ENCODE data around the gene HCN4.
"Not testable (repeated sequence)": the region's sequence is repeated elsewhere in the genome, so short reads cannot be mapped to it uniquely, and the experiment has no call there.

Gene HCN4

DNA sequence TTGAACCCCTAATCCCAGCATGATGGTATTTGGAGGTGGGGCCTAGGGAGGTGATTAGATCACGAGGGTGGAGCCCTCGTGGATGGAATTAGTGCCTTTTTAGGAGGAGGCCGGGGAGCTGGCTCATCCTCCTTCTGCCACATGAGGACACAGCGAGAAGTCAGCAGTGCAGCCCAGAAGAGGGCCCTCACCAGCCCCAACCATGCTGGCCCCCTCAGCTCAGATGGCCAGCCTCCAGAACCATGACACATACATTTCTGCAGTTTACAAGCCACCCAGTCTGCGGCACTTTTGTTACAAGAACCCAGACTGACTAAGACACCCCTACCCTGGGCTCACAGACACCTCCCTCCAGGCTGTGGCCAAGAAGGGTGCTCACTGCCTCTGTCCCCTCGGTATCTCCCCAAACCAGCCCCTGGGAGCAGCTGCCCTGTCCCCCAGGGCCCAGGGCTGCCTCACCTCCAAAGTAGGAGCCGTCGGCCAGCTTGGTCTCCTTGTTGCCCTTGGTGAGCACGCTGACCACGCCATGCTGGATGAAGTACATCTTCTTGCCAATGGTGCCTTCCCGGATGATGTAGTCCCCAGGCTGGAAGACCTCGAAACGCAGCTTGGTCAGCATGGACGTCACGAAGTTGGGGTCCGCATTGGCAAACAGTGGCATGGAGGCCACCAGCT is 44.1 kb downstream of the HCN4 start:
- DNase-seq (ENCODE audit: low read depth in 2 of 2) = no peak

DNA sequence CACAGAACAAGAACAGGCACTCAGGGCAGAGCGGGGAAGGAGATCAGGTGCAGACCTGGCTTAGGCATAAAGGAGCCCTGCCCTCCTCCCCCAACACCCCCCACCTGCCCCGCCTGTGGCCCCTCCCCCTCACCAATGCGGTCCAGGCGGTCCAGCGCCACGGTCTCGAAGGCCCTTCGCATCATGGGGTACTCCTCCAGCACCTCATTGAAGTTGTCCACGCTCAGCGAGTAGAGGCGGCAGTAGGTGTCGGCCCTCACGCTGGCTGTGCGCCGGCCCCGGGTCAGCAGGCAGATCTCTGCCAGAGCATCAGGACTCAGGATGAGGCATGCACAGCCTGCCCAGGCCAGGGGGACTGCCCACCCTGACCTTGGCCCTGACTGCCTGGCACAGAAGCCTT is 44.8 kb downstream of the HCN4 start:
- DNase-seq (ENCODE audit: low read depth in 2 of 2) = no peak

GRCh38 chr15:73323374-73323955 is 45.3 kb downstream of the HCN4 start:
- no peak for DNase-seq (ENCODE audit: low read depth in 2 of 2)

- DNase-seq (ENCODE audit: low read depth in 2 of 2) = no peak
These were observed 45.9 kb downstream of the HCN4 start for GRCh38 chr15:73322665-73323373.

DNA sequence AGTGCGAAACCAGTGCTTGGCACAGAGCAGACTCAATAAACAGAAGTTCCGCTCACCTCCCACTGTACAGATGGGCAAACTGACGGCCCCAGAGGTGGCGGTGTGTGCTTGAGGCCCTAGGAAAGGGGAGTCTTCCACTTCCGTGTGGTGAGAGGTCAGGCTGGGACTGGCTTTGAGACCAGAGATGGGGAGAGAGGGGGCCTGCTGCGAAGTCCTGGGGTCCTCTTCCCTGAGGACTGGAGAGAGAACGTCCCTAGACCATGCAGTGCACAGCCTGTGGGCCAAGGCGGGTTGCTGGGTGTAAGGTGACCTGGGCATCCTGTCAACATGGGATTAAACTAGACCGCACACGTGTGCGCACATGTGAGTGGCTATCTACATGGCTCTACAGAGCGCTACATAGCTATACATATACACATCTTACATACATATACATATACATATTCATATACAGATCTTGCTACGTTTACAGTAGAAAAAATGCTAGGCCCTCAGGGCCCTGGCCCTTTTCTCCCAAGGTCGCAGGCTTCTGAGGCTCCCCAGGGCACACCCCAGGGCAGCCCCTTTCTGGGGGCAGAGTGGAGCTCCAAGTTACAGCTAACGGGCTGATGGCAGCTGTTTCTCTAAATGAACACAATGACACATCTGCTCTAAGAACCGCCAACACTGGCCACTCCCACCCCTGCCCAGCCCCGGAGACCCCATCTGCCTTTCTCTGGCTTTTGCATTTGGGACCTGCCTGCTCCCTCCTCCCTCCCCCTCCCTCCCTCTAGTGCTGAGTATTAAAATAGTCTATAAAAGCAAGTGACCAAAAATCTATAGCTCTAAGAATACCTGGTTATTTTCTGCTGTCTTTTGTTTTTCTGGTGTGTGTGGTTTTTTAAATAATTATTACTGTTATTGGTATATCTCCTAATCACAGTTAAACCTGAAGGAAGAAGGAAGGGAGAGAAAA is 47.0 kb downstream of the HCN4 start:
- no peak for DNase-seq (ENCODE audit: low read depth in 2 of 2)

DNA sequence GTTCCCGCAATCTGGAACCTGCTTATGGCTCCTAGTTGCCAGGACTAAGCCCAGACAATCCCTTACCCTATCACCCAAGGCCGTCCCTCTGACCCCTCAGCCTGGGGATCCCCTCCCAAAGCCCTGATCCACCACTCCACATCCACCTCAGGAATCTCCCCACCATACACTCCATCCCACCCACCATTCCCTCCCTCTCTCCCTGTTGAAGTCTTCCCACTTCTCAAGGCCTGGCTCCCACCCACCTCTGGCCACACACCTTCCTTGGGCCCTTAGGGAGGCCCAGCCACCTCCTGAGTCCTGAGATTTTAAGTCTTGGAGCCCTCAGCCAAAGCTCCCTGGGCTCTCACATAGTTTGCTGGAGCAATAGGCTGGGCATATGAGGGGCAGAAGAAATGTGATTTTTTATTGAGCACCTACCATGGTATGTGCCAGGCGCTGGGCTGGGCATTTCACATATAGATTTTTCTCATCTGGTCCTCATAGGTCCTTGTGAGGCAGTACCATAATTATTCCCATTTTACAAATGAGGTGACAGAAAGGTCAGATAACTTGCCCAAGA is 48.1 kb downstream of the HCN4 start:
- DNase-seq (ENCODE audit: low read depth in 2 of 2) = no peak

DNA sequence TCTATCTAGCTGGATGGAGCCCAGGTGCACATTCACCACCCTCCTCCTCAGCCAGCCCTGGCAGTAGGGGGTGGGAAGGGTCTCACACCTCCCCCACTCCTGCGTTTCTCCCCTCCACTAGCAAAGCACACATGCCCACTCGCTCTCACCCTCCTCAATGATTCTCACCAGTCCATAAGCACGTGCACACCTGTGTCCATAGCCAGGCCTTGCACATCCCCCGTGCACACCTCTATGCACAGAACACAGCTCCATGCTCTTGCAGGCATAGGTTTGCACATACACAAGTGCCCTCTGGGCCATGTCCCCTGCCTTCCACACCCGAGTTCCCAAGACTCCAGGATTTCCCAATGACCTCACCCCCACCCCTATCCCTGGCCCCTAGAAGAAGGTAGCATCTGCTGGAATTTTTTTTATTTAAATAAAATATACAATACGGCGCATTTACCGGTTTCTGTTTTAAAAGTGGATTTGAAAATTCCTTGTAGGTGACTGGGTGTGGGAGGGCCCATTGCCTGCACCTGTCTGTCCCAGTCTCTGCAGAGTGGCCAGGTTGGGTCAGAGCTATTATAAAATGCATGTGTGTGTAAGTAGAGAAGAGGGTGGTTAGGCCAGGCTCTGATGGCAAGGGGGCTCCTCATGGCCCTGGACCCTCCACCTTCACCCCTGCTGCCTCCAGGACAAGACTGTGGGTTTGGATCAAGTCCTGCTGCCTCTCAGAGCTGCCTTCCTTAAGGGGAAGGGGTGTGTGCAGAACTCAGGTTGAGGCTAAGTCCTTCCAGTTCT is 49.1 kb downstream of the HCN4 start:
- no peak for DNase-seq (ENCODE audit: low read depth in 2 of 2)

GRCh38 chr15:73318463-73319351 is 50.1 kb downstream of the HCN4 start:
- peak in 1 of 2 donors; percentile 22 for DNase-seq (ENCODE audit: low read depth in 2 of 2)

GRCh38 chr15:73317651-73318462 is 50.9 kb downstream of the HCN4 start:
- DNase-seq (ENCODE audit: low read depth in 2 of 2) = no peak

GRCh38 chr15:73313861-73314260 is 54.9 kb downstream of the HCN4 start:
- DNase-seq (ENCODE audit: low read depth in 2 of 2) = no peak

- DNase-seq (ENCODE audit: low read depth in 2 of 2) = no peak
These were observed 60.5 kb downstream of the HCN4 start for GRCh38 chr15:73308305-73308704.

- DNase-seq (ENCODE audit: low read depth in 2 of 2) = no peak
These were observed 63.2 kb downstream of the HCN4 start for GRCh38 chr15:73305331-73306211.

- no peak for DNase-seq (ENCODE audit: low read depth in 2 of 2)
These were observed 65.1 kb downstream of the HCN4 start for GRCh38 chr15:73303636-73304035.

- not testable (repeated sequence) for DNase-seq (ENCODE audit: low read depth in 2 of 2)
These were observed 68.5 kb downstream of the HCN4 start for GRCh38 chr15:73300286-73300685.

DNA sequence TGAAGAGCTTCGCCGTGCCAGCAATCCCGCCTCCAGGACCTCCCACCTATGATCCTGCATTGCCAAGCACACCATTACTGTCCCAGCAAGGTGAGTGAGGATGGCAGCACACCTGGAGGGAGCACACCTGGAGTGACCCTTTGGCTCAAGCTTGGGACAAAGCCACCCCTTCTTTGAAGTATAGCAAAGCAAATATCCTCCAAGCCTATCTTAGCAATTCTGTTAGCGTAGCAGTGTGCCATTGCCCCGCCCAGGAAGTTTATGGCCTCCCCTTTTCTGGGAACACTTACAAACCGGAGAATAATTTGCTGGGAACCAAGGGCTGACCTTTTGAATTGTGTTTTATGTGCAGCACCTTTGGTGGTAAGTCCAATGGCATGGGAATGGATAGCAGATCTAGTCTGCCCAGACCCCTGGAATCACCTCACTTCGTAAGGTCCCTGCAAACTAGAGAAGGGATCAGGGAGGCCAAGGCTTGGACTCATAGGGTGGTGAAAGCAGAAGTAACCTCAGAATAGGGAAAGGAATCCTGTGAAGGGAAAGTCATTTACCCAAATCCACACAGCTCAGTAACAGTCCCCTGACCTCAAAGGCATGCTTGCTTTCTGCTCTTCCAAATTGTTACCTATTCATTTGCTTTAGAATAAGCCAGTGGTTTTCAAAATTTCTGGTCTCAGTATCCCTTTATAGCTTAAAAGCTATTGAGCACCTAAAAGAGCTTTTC is 70.1 kb downstream of the HCN4 start:
- no peak for DNase-seq (ENCODE audit: low read depth in 2 of 2)

- DNase-seq (ENCODE audit: low read depth in 2 of 2) = no peak
These were observed 72.0 kb downstream of the HCN4 start for GRCh38 chr15:73296609-73297353.
